ENCODE data around the gene HCN1. TPM values are rescaled to one million over a fixed set of nuclear protein-coding genes. Genes with fewer than 3 reads are reported as not detected.

The HCN1 gene
- 33.8 TPM for total RNA-seq

DNA sequence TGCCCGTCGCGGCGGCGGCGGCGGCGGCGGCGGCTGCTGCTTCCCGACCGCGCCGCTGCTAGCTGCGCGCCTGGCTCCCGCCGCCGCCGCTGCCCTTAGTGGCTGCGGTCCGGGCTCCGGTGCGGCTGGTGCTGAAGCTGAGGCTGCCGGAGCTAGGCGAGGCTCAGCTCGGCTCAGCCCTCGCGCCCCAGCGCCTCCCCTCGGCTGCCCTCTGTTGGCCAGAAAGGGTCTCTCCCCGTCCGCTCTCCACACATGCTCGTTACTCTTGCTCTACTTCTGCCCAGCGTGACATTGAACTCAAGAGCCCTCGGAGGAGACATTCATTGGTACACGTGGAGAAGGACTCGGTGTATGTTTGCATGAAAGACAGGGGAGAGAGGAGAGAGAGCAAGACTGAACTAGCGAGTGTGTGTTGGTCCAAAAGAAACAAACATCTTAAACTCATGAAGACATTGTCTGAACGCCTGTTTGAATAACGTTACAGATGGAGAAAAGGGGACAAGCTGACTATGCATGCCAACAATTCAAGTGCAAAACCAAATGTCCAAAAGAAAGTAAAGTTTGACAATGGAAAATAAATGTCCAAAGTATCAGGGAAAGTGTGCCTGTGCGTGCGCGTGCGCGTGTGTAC lies at the start of gene HCN1:
HCN1 (minus strand) TSS at position 175 of the 631 bp plus-strand sequence.
- DNase-seq: peak; percentile 82

DNA sequence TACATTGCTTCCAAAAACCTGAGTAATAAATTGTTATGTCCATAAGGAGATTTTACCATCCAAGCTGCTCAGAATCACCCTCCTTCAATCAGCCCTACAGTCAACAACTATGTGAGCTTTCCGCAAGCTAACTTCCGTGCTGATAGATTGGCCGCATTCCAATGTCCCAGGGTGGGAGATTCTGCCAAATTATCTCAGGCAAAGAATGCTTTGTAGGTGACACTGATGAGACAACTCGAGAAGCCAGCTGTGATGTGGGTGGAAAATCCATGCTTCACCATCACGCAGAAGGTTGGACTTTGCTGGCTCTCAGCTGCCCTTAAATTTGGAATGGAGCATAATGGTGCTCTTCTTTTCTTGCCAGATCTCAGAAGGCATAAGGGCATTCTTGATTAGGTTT lies 44.9 kb upstream of the HCN1 start:
- peak; percentile 29 for DNase-seq

GRCh38 chr5:45737153-45737552 lies 41.0 kb upstream of the HCN1 start:
- no peak for DNase-seq

- no peak for DNase-seq
Observed at GRCh38 chr5:45725537-45725936, 29.4 kb upstream of the HCN1 start.

GRCh38 chr5:45697201-45697600 lies 1.0 kb upstream of the HCN1 start:
- no peak for DNase-seq

GRCh38 chr5:45695804-45696156 lies 400 bp downstream of the HCN1 start:
- no peak for DNase-seq

- DNase-seq: no peak
Observed at GRCh38 chr5:45694971-45695803, 993 bp downstream of the HCN1 start.

- no peak for DNase-seq
Observed at GRCh38 chr5:45694255-45694814, 1.8 kb downstream of the HCN1 start.

- DNase-seq: no peak
Observed at GRCh38 chr5:45692481-45692880, 3.7 kb downstream of the HCN1 start.

DNA sequence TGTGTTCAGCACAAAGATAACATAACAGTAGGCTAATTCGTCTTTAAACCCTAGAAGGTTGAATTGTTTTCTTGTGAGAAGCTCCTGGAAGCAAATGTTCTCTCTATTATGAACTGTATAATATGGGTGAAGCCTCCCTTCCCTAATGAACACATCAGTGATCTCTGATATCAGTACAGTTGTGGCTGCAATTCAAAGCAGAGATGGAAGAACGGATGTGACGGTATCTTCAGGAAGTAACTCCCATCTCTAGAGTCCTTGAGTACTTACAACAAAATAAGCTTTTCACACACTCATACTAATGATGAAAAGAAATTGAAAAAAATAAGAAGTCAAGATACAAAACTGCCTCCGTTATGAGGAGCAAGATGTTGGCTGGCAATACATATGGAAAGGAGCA lies 4.5 kb downstream of the HCN1 start:
- DNase-seq: no peak

GRCh38 chr5:45687701-45688100 lies 8.5 kb downstream of the HCN1 start:
- DNase-seq: no peak

GRCh38 chr5:45686620-45687019 lies 9.6 kb downstream of the HCN1 start:
- DNase-seq: no peak

GRCh38 chr5:45684118-45684517 lies 12.1 kb downstream of the HCN1 start:
- DNase-seq: no peak

GRCh38 chr5:45680950-45681349 lies 15.2 kb downstream of the HCN1 start:
- no peak for DNase-seq

- DNase-seq: no peak
Observed at GRCh38 chr5:45677524-45677923, 18.7 kb downstream of the HCN1 start.

- no peak for DNase-seq
Observed at GRCh38 chr5:45672271-45672670, 23.9 kb downstream of the HCN1 start.

DNA sequence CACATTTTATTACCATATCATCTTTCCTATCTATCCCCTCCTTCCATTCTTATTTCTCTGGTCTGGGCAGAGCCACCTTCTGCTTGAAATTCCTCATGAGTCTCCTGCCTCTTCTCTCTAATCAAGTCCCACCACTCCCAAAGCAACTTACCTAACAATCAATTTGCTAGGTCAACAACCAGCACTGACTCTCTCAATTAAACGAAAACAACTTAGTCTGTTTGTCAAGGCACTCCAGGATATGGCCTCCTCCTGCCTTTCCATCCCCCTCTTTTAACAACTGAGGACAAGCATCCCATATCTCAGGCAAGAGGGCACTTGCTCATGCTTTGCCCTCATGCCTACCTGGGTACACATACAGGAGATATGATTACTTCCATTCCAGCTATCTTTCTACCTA lies 47.4 kb downstream of the HCN1 start:
- DNase-seq: no peak

GRCh38 chr5:45643056-45643455 lies 53.1 kb downstream of the HCN1 start:
- no peak for DNase-seq

DNA sequence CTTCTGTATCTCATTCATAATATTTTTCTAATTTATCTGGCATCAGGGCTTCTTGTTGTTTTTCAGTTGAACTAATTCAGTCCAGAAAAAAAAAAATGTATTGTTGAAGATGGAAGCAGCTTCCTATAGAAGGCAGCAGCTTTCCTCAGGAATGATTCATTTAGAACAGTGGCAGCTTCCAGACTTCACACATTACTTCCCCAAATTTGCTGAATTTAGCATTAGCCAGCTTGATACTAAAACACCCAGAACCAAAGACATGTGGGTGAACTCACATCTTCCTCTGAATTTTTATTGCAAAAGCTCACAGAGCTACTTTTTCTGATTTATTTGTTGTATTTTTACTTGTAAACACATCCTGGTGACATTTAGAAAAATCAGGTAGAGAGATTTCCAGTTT lies 53.8 kb downstream of the HCN1 start:
- no peak for DNase-seq

DNA sequence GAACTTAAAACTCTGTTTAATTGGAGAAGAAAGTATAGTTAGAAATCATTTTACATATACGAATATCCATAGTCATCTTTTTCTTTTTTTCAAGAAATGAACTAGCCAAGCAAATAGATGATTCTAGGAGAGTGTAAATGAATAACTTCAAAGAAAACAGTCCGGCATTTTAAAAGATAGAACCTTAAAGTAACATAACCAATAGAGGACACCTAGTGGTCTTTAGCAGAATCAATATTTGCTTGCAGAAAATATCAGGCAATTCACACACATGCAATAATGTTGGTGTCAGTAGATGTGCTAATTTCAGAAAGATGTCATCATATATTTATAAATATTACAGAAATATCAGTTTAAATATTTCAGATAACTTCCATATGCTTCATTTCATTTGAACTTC lies 57.1 kb downstream of the HCN1 start:
- DNase-seq: no peak

DNA sequence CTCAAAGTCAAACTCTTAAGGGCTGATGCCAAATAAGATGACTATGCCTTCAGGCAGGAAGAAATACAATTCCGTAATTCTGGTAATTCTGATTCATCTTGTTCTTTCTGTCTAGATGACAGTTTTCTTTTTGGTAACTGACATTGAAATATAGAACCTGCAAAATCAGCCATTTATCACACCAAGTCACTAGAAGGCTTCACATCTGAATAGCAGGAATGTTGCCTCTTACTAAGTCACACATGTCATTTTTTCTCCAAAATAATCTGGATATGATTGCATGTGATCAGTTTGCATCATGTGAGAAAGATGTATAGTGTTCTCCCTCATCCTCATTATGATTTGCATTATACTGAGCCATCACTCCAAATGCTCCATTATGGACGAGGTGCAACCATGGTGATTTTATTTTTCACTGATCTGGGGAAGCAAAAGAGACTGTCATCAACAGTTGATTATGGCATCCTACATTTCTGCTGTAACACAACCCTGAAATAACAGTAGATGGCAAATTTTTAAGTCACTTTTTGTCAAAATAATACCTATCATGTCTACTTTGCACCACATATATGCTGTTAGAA lies 69.0 kb downstream of the HCN1 start:
- DNase-seq: no peak

- DNase-seq: no peak
Observed at GRCh38 chr5:45623832-45624231, 72.3 kb downstream of the HCN1 start.

- DNase-seq: no peak
Observed at GRCh38 chr5:45622365-45622764, 73.8 kb downstream of the HCN1 start.
